Measurements from ENCODE around the gene AATK.

Gene AATK

DNA sequence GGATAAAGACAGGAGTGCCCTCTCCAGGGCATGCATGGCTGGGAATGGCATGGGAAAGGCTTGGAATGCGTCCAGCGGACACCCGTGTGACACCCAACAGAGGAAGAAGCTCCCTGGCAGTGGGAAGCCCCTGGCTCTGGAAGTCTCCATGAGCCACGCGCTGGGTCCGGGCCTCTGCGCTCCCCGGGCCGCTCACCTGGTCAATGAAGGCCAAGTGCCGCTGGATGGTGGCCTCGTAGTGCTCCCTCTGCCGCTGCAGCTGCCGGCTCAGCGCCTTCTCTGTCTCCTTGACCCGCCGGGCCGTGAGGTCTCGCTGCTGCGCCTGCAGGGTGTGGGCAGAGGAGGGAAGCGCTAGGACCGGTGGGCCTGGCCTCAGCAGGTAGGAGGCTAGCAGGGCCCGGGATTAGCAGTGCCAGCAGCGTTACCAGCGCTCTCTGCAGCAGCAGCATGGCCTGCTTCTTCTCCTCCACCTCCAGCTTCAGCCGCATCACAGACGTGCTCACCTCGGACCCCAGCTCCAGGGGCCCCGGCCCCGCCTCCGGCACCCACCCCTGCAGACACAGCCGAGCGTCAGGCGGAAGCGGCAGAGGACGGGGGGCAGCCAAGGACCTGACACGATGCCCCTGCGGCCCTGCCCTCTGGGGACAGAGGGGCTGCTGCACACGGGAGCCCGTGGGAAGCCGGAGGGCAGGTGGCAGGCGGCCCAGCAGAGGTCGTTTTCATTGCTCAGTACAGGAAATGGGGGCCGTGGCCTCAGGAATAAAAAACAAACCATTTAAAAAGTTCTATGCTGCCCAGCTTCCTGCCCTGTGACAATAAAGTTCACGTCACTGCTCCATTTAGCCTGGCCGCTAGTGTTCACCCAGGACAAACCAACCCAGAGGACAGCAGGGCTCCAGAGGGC lies 30.7 kb upstream of the AATK start:
- no peak for DNase-seq (ENCODE audit: extremely low spot score, insufficient read length, low read depth)
- no peak for FAIRE-seq

DNA sequence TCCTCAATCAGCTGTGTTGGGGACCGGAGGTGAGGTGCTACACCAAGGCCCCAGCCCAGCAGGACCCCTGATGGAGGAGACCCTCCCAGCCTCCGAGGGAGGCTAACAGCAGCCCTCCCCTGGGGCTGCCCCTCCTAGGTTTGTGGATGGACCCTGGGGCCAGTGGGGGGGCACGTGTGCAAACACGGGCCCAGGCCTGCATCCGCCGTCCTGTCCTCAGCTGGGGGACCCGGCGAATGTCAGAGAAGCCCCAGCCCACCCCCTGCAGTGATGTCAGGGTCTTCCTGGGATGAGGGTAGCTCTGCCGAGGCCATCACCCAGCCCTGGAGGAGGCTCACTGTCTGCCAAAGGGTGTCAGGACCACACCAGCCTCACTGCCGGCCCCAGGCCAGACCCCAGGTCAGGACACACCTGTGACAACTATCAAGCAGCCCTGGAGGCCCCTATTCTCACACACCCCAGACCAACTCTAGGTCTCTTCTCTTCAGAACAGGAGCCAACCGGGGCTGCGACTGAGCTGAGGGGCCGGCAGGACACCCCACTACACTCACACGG lies 30.0 kb upstream of the AATK start:
- FAIRE-seq, result no peak
- no peak for DNase-seq (ENCODE audit: extremely low spot score, insufficient read length, low read depth)

- DNase-seq (ENCODE audit: extremely low spot score, insufficient read length, low read depth) (no peak), FAIRE-seq (no peak)
These were observed 29.2 kb upstream of the AATK start for GRCh38 chr17:81194941-81195901.

- no peak for DNase-seq (ENCODE audit: extremely low spot score, insufficient read length, low read depth)
- FAIRE-seq, result no peak
These were observed 28.3 kb upstream of the AATK start for GRCh38 chr17:81194225-81194760.

- FAIRE-seq (no peak), DNase-seq (ENCODE audit: extremely low spot score, insufficient read length, low read depth) (no peak)
These were observed 27.6 kb upstream of the AATK start for GRCh38 chr17:81193470-81194224.

GRCh38 chr17:81193051-81193410 lies 27.0 kb upstream of the AATK start:
- no peak for DNase-seq (ENCODE audit: extremely low spot score, insufficient read length, low read depth)
- FAIRE-seq, result no peak

GRCh38 chr17:81192386-81193050 lies 26.5 kb upstream of the AATK start:
- FAIRE-seq (no peak), DNase-seq (ENCODE audit: extremely low spot score, insufficient read length, low read depth) (no peak)

GRCh38 chr17:81191646-81192045 lies 25.6 kb upstream of the AATK start:
- FAIRE-seq, result no peak
- no peak for DNase-seq (ENCODE audit: extremely low spot score, insufficient read length, low read depth)

DNA sequence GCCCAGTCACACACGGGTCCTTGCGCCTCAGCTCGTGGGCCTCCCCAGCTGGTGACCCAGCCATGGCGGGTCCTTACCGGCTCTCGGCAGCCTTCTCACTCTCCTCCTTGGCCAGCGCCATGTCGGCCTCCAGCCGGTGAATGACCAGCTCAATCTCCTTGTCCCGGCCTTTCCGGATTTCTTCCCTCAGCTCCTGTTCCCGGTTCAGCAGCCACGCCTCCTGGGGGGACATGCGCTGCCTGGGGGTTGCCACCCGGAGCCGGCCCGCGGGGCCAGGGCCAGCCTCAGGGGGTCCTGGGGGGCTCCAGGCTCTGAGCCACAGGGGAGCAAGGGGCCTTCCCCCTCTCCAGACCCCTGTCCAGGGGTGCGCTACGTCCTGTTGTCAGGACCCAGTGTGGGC lies 25.1 kb upstream of the AATK start:
- DNase-seq (ENCODE audit: extremely low spot score, insufficient read length, low read depth) (no peak), FAIRE-seq (no peak)

- FAIRE-seq, result no peak
- no peak for DNase-seq (ENCODE audit: extremely low spot score, insufficient read length, low read depth)
These were observed 24.6 kb upstream of the AATK start for GRCh38 chr17:81190591-81190990.

DNA sequence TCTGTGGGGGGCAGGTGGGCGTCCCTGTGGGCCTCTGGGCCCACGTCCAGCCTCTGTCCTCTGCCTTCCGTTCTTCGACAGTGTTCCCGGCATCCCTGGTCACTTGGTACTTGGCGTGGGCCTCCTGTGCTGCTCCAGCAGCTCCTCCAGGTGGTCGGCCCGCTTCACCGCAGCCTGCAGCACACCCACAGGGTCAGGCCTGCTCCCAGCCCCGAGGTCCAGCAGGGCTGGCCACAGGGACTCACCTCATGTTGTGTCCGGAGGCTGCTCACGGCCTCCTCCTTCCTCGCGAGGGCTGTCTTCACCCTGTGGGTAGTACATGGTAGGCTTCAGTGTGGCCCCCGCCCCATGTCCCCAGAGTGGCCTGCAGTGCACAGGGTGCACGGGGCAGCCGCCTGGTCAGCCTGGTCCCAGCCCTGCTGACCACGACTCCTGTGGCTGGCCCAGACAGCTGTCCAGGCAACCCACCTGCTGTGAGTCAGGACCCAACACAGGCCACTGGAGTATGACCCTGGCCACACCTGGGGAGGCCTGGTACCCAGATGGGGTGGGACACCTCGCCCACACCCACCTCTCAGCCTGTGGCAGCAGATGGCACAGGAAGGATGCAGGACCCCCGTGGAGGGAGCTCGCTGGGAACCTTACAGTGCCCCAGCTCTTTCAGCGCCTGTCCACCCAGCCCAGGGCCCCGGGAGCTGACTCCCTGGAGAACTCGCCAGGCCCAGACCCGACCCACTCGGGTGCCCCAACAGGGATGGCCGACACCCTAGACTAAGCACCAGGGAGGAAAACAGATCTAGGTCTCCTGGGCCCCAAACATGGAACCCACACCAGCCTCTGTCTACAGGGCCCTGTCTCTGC lies 23.9 kb upstream of the AATK start:
- FAIRE-seq, result no peak

GRCh38 chr17:81189016-81189415 lies 23.0 kb upstream of the AATK start:
- FAIRE-seq (no peak), DNase-seq (ENCODE audit: extremely low spot score, insufficient read length, low read depth) (no peak)

More for the DNA sequence above, 23.9 kb upstream of the AATK start:
- DNase-seq (ENCODE audit: extremely low spot score, insufficient read length, low read depth), result no peak

- FAIRE-seq (no peak), DNase-seq (ENCODE audit: extremely low spot score, insufficient read length, low read depth) (no peak)
These were observed 22.4 kb upstream of the AATK start for GRCh38 chr17:81188491-81188840.

GRCh38 chr17:81187586-81188490 lies 21.8 kb upstream of the AATK start:
- FAIRE-seq (no peak), DNase-seq (ENCODE audit: extremely low spot score, insufficient read length, low read depth) (no peak)

DNA sequence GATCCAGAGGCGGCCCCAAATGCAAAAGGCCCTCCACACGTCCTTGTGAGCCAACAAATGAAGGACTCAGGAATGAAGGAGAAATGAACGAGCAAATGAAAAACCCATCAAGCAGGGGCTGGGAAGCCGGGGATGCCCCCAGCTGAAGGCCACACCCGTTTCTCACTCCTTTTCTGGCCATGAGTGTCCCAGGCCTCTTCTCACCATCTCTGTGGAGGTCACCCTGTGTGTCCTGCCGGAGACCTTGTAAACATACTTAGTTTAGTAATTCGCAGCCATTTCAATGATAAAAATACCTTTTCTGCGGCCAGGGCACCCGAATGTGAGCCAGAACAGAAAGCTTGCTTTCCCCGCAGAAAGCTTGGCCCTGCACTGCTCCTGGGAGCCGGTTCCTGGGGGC lies 21.1 kb upstream of the AATK start:
- DNase-seq (ENCODE audit: extremely low spot score, insufficient read length, low read depth) (no peak), FAIRE-seq (no peak)

DNA sequence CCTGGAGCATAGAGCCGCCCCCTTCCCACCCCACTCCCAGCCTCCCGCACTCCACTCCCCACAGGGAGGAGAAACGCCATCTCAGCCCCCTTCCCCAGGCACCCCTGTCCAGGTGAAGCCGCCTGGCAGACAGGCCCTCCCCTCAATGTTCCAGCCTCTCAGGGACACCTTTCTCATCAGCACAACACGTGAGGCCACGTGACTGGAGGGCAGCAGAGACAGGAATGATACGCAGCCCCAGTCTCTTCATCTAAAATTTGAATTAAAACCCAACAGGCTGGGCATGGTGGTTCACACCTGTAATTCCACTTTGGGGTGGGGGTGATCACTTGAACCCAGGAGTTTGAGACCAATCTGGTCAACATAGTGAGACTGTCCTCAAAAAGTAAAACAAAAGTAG lies 20.2 kb upstream of the AATK start:
- FAIRE-seq (no peak), DNase-seq (ENCODE audit: extremely low spot score, insufficient read length, low read depth) (no peak)

DNA sequence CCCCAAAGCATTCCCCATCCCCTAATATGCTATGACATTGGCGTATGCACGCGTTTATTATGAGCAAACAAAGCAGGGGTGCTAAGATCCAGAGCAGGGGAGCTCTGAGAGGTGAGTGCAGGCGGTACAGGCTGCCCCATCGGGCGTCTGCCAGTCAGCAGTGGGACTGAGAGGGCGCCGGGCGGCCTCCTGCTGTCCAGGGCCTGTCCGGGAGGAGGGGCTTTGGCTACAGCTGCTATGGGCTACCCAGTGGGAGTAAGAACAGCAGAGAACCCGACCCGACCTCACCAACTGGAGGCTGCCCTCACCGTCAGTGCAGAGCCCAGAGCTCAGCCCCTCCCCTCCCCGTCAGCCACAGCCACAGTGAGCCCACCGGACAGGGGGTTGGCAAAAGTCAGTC lies 18.5 kb upstream of the AATK start:
- FAIRE-seq (no peak), DNase-seq (ENCODE audit: extremely low spot score, insufficient read length, low read depth) (no peak)

All from GM18507 (cell line).